Fibroblast of villous mesenchyme (primary cell): ENCODE results near the gene B4GALT6. TPM values are rescaled to one million over a fixed set of nuclear protein-coding genes. Genes with fewer than 3 reads are reported as not detected.

Experiments
- DNase-seq: peaks from one replicate; pipeline ENCODE4 v3.0.0-alpha.2; 2010; ENCODE audit warnings: low read depth
- H3K4me3 ChIP-seq: 2 replicates; pipeline ENCODE4 v1.5.1; 2011; ENCODE audit warnings: low read depth, mild to moderate bottlenecking, low read length
- CTCF ChIP-seq: IDR thresholded peaks from 2 replicates; pipeline ENCODE4 v1.5.1; 2012; ENCODE audit warnings: low read depth, mild to moderate bottlenecking, low read length; ENCODE audit not compliant: insufficient read depth
- total RNA-seq: library from RNA; depleted of rRNA; stranded (reverse); fragments of >200 nt; gene quantifications from 2 replicates; pipeline ENCODE4 v1.2.3, GENCODE V29; 2012

The B4GALT6 gene
- total RNA-seq, 1 donor, result 8.6 TPM

- TF ChIP-seq CTCF, result no peak
Observed at GRCh38 chr18:31695989-31696388, 11.6 kb upstream of the B4GALT6 start.

DNA sequence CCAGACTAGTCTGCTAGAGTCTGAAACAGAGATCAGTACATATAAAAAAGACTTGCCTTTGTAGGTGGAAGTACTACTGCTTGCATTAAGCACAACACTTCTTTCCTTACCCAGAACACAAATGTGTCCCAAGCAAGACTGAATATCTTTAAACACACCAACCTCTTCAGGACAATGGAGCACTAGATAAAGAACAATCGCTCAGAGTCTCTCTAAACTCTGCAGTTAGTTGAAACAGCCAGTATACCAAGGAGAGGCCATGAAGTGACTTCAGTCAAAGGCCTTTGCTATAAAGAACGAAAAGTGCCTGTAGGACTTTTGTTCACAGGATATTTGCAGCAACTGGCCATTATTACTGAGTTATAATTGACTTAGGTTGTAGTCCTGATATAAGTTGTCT, 9.9 kb upstream of the B4GALT6 start:
- no peak for TF ChIP-seq CTCF
- no peak overlapping the region for H3K4me3 ChIP-seq
- no peak for DNase-seq

More at GRCh38 chr18:31695989-31696388, 11.6 kb upstream of the B4GALT6 start:
- no peak for DNase-seq
- H3K4me3 ChIP-seq, result no peak overlapping the region

GRCh38 chr18:31688606-31689005, 4.2 kb upstream of the B4GALT6 start:
- DNase-seq, result no peak
- no peak for TF ChIP-seq CTCF
- H3K4me3 ChIP-seq, result no peak overlapping the region

DNA sequence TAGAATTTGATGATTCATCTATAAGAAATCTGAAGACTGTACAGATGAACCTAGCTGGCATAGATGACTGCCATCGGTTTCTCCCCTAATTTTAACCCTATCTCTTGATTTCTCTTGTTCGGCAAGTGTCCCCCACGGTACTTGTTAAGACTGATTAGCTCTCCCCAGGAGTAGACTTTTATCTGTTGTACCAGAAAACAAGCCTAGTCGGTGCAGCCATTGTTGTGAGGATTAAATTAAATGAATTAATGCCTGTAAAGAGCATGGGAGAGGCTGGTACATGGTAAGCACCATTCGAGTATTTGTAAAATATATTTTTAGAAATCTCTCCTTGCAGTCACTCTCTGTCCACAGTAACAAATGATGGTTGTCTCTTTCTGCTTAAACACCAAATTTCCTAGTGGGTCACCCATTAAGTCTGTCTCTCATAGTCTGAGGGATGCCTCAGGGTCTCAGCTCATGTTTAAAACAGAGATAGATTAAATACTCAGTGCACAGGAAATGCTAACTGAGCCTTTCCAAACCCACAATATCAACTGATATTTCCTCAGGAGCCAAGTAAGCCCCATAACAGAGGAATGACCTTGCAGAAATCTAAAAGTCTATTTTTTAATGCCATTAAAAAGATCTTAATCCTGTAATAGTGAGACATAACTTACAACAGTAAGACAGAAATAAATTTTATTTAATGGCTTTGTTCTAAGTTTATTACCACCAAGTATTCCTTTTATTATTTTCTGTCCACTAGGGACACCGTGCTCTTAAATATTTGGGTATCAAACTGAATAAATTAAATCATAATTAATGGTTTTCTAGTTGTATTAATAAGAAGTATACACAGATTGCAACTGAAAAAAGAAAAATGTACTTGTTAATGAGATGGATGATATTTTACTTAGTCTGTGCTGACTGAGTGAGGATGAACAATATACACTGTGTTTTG, 2.9 kb upstream of the B4GALT6 start:
- no peak overlapping the region for H3K4me3 ChIP-seq
- DNase-seq, result no peak
- peak; percentile 18 for TF ChIP-seq CTCF

DNA sequence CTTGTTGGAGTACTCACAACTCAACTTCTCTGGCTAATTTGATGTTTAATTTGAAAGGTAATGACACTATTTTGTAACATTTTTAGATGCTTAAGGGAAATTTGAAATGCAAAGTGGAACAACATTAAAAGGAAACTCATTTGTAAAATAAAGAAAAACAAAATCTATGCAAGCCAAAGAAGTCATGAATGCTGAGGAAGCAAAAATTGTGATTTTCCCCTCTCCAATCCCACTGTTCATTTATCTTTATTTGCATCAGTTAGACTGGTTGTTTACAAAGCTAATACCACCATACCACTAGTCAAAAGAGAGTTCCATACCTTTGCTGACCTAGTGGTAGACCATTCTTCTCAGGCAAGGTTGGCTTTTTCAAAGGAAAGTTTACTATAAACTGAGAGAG, 2.2 kb upstream of the B4GALT6 start:
- no peak for TF ChIP-seq CTCF

GRCh38 chr18:31685097-31686082, 1.0 kb upstream of the B4GALT6 start:
- peak; percentile 86 for DNase-seq
- H3K4me3 ChIP-seq, result peak overlapping the region; percentile 76
- peak; percentile 32 for TF ChIP-seq CTCF

More for the DNA sequence above, 2.2 kb upstream of the B4GALT6 start:
- no peak for DNase-seq
- H3K4me3 ChIP-seq, result no peak overlapping the region
